ENCODE data around the gene TIA1.
"Not testable (repeated sequence)": the region's sequence is repeated elsewhere in the genome, so short reads cannot be mapped to it uniquely, and the experiment has no call there.

Gene TIA1, protein sequence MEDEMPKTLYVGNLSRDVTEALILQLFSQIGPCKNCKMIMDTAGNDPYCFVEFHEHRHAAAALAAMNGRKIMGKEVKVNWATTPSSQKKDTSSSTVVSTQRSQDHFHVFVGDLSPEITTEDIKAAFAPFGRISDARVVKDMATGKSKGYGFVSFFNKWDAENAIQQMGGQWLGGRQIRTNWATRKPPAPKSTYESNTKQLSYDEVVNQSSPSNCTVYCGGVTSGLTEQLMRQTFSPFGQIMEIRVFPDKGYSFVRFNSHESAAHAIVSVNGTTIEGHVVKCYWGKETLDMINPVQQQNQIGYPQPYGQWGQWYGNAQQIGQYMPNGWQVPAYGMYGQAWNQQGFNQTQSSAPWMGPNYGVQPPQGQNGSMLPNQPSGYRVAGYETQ

DNA sequence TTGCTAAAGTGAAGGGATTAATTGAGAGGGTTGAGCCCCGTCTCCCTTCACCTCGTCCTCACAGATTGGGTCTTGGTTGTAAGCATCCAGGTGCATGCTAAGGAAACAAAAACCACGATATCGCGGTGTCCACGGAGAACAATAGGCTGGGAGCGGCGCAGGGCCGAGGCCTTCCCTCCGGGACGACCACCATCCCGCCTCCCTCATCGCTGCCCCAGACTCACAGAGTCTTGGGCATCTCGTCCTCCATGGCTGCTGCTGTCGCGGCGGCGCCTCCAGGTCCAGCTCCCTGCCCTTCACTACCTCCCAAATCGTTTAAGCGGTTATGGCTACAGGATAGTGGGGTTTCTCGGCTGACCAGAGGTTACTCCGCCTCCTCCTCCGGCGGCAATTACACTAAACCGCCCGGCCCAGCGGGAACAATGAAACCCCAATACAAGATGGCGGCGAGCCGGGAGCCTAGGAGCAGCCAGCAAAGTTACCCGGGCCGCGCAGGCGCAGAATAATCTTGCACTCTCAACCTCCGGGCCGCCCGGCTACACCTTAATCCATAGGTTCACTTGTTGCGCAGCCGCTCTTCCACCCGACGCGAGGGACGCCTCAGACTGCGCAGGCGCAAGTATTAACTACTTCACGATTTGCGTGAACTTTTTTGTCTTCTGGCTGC is at the start of gene TIA1:
TSS of gene TIA1 (minus strand) at position 448 of the 667 bp plus-strand sequence. CDS start at position 250, 198 bp downstream.
- Histone ChIP-seq H3K36me3 (no peaks in the 10 kb centered on the region), H3K4me1 (peaks cover 0 to 37% (median 26%) of the 10 kb centered on the region in 4 donors), H3K4me3 (peak within 1 kb of the TSS; percentile 73 to 88), H3K27ac (peak within 1 kb of the TSS; percentile 90 to 95), H3K9me3 (no peaks in the 10 kb centered on the region), H3K27me3 (no peaks in the 10 kb centered on the region)
- DNase-seq: peak; percentile 98 to 99
- TF ChIP-seq, protein P1, sequence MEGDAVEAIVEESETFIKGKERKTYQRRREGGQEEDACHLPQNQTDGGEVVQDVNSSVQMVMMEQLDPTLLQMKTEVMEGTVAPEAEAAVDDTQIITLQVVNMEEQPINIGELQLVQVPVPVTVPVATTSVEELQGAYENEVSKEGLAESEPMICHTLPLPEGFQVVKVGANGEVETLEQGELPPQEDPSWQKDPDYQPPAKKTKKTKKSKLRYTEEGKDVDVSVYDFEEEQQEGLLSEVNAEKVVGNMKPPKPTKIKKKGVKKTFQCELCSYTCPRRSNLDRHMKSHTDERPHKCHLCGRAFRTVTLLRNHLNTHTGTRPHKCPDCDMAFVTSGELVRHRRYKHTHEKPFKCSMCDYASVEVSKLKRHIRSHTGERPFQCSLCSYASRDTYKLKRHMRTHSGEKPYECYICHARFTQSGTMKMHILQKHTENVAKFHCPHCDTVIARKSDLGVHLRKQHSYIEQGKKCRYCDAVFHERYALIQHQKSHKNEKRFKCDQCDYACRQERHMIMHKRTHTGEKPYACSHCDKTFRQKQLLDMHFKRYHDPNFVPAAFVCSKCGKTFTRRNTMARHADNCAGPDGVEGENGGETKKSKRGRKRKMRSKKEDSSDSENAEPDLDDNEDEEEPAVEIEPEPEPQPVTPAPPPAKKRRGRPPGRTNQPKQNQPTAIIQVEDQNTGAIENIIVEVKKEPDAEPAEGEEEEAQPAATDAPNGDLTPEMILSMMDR (IDR thresholded peaks at IDR 0.05): no peak
- intact Hi-C loops (cut with DNase I; ENCODE audit: low total_unique reads): loop anchor here (10.0 kb wide), 2 partner anchors 46 to 334 kb away; partner anchors contain the start of genes MXD1 and SNRPG

DNA sequence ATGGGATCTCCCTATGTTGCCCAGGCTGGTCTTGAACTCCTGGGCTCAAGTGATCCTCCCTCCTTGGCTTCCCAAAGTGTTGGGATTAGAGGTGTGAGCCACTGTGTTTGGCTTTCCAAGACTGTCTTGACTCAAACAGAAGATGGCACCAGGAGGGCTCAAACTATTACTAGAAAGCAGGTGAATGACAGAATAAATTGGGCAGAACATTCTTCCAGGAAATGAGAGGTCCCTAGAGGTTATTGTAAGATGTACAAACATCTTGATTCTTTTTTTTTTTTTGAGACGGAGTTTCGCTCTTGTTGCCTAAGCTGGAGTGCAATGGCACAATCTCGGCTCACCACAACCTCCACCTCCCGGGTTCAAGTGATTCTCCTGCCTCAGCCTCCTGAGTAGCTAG is 49.4 kb upstream of the TIA1 start:
- DNase-seq, H3K9me3 ChIP-seq, H3K27ac ChIP-seq, H3K27me3 ChIP-seq, H3K4me3 ChIP-seq: not testable (repeated sequence)
- intact Hi-C loops (cut with DNase I; ENCODE audit: low total_unique reads): loop anchor here (10.0 kb wide), 1 partner anchor 53 kb away; the partner anchor contains the start of gene TIA1
- Histone ChIP-seq H3K4me1 (peaks cover 0 to 18% (median 7%) of the 10 kb centered on the region in 4 donors), H3K36me3 (peaks cover 0 to 44% (median 9%) of the 10 kb centered on the region in 3 donors)

DNA sequence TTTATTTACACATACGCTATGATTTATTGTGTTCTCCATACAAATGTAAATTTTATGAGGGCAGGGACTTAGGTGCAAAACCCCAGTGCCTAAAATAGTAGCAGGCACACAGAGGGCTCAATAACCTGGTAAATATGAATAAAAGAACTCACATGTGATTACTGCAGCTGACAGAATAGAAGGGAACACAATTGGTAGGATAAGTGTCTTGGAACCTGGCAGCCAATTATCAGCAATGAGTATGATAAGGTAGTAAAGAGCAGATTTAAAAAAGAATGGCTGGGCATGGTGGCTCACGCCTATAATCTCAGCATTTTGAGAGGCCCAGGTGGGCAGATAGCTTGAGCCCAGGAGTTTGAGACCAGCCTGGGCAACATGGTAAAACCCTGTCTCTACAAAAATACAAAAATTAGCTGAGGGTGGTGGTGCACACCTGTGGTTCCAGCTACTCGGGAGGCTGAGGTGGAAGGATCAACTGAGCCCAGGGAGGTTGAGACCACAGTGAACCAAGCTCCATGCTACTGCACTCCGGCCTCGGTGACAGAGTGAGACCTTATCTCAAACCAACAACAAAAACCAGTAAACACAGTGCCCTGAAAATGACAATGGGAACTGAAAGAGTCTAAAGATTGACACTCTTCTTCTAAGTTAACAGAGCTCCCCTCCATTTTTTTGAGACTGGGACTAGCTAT is 35.2 kb upstream of the TIA1 start:
- H3K27me3 ChIP-seq: no peaks in the 10 kb centered on the region
- intact Hi-C loops (cut with DNase I; ENCODE audit: low total_unique reads): no loop called here
- peaks cover 82 to 90% (median 87%) of the 10 kb centered on the region in 3 donors for H3K36me3 ChIP-seq

DNA sequence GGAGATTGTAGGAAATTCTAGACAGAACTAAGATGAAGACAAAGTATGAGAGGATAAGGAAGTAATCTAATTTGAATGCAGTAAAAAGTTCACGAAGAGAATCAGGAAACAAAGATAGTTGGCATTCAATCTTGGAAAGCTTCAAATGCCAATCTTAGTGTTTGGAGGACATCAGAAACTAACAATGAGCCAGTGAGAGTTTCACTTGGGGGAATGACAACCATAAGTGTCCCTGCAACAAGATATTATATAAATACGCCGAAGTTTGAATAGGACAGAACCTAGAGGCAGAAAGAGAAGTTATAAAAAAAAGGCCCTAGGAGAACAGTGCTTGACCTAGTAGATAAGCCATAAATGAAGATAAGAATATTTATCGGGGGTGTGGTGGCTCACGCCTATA is 34.0 kb upstream of the TIA1 start:
- H3K27ac ChIP-seq: no peak overlapping the region
- no peak overlapping the region for H3K4me3 ChIP-seq
- TF ChIP-seq, protein P1 (IDR thresholded peaks at IDR 0.05): no peak
- intact Hi-C loops (cut with DNase I; ENCODE audit: low total_unique reads): no loop called here
- peaks cover 0 to 4% (median 0%) of the 10 kb centered on the region in 4 donors for H3K4me1 ChIP-seq
- H3K27me3 ChIP-seq: no peaks in the 10 kb centered on the region
- H3K9me3 ChIP-seq: no peaks in the 10 kb centered on the region
- no peak for DNase-seq
- peaks cover 80 to 89% (median 88%) of the 10 kb centered on the region in 3 donors for H3K36me3 ChIP-seq

More for the DNA sequence above, 35.2 kb upstream of the TIA1 start:
- Histone ChIP-seq H3K4me1 (peaks cover 0 to 4% (median 0%) of the 10 kb centered on the region in 4 donors), H3K9me3 (no peaks in the 10 kb centered on the region), H3K4me3 (no peak overlapping the region), H3K27ac (no peak overlapping the region)
- DNase-seq: no peak
- TF ChIP-seq, protein P1 (IDR thresholded peaks at IDR 0.05): no peak

DNA sequence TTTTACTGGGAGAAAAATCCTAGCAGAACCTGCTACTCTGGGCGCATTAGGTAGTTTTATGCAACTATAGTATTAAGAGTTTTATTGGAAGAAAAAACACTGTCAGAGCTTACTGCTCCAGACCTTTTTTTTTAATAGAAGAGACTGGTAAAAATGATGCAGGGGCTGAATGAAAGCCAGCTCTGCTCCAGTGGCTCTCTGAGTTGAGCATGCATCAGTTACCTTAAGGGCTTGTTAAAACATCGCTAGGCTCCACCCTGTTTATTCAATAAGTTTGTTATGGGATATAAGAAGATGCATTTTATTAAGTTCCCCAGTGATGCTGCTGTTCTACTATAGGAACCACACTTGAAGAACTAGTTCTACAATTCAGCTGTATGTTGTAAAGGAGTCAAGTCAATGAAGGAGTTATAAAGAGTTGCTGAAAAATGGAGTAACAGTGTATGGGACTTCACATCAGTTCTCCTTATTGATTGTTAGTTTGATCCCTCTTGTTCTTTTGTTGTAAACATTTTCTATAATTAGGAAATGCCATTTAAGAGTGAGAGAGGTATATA is 31.9 kb upstream of the TIA1 start:
- Histone ChIP-seq H3K36me3 (peaks cover 79 to 89% (median 88%) of the 10 kb centered on the region in 3 donors), H3K27ac (no peak overlapping the region), H3K4me3 (no peak overlapping the region), H3K9me3 (no peaks in the 10 kb centered on the region), H3K27me3 (no peaks in the 10 kb centered on the region), H3K4me1 (peaks cover 0 to 4% (median 0%) of the 10 kb centered on the region in 4 donors)
- intact Hi-C loops (cut with DNase I; ENCODE audit: low total_unique reads): no loop called here
- DNase-seq: no peak
- TF ChIP-seq, protein P1 (IDR thresholded peaks at IDR 0.05): no peak
